HS-5 (cell line): Measurements from ENCODE around the gene MILR1.
A peak's percentile ranks its signal among the peaks of the same experiment; 100 is the strongest.
"Not testable (repeated sequence)": the region's sequence is repeated elsewhere in the genome, so short reads cannot be mapped to it uniquely, and the experiment has no call there.

ENCODE experiments used
- DNase-seq: peaks from one replicate; pipeline ENCODE4 v3.0.0-alpha.2; 2012; ENCODE audit warnings: low read depth

The MILR1 gene, protein sequence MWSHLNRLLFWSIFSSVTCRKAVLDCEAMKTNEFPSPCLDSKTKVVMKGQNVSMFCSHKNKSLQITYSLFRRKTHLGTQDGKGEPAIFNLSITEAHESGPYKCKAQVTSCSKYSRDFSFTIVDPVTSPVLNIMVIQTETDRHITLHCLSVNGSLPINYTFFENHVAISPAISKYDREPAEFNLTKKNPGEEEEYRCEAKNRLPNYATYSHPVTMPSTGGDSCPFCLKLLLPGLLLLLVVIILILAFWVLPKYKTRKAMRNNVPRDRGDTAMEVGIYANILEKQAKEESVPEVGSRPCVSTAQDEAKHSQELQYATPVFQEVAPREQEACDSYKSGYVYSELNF

DNA sequence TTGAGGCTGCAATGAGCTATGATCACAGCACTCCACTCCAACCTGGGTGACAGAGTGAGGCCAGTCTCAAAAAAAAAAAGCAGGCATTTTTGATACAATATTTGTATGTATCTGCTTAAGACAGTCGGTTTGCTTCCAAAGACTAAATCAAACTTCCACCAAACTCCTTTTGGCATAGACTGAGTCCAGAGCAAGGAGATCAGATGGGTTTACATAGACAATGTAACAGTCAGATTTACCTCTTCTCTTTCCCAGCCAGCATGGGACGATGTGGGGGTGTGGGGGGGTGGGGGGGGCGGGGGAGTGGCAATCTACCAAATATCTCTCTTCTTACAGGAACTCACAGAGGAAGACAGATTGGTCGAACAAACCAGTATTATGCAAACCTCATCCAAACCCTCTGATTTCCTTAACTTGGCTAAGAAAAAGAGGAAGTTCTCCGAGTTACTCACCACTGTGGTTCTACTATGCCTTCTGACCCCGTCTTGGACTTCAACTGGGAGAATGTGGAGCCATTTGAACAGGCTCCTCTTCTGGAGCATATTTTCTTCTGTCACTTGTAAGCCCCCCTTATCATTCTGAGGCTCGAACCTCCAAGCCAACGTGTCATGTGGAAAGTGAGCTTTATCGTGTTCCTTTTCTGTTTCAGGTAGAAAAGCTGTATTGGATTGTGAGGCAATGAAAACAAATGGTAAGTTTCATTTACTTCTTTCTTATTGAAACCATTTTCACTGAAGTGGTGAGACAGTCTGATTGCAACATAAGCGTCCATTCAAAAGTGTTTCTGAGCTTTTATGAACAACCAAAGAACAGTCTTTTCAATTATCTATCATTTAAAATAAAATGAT is at the start of gene MILR1:
TSS of gene MILR1 (plus strand) at position 451 of the 848 bp plus-strand sequence. CDS start at position 505, 54 bp downstream.
- peak; percentile 70 for DNase-seq

- DNase-seq, result no peak
These were observed 49.2 kb upstream of the MILR1 start for GRCh38 chr17:64399767-64400156.

DNA sequence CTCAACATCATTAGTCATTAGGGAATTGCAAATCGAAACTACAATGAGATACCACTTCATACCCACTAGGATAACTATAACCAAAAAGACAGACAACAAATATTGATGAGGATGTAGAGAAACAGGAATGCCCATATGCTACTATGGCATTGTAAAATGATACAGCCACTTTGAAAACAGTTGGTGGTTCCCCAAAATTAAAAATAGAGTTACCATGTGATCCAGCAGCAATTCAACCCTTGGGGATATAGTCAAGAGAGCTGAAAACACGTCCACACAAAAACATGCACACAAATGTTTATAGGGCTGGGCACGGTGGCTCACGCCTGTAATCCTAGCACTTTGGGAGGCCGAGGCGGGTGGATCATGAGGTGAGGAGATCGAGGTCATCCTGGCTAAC is 48.3 kb upstream of the MILR1 start:
- DNase-seq, result no peak

GRCh38 chr17:64401244-64401860 is 47.6 kb upstream of the MILR1 start:
- DNase-seq, result no peak

DNA sequence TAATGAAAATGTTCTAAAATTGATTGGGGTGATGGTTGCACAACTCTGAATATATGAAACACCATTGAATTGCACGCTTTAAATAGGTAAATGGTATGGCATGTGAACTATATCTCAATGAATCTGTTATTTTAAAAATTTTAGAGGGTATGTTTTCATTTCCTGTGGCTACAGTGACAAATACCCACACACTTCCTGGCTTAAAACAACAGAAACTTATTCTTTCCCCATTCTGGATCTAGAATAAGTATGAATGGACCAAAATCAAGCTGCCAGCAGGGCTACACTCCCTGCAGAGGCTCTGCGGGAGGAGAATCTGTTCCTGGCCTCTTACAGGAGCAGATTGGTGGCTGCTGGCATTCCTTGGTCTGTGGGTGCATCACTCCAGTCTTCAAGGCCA is 47.0 kb upstream of the MILR1 start:
- DNase-seq, result no peak

GRCh38 chr17:64402469-64402868 is 46.4 kb upstream of the MILR1 start:
- no peak for DNase-seq

GRCh38 chr17:64403881-64404460 is 44.9 kb upstream of the MILR1 start:
- DNase-seq, result no peak

- DNase-seq, result no peak
These were observed 42.4 kb upstream of the MILR1 start for GRCh38 chr17:64406321-64407200.

GRCh38 chr17:64410750-64411490 is 38.0 kb upstream of the MILR1 start:
- DNase-seq, result no peak

- DNase-seq, result no peak
These were observed 36.7 kb upstream of the MILR1 start for GRCh38 chr17:64411999-64412771.

- no peak for DNase-seq
These were observed 36.0 kb upstream of the MILR1 start for GRCh38 chr17:64412944-64413381.

DNA sequence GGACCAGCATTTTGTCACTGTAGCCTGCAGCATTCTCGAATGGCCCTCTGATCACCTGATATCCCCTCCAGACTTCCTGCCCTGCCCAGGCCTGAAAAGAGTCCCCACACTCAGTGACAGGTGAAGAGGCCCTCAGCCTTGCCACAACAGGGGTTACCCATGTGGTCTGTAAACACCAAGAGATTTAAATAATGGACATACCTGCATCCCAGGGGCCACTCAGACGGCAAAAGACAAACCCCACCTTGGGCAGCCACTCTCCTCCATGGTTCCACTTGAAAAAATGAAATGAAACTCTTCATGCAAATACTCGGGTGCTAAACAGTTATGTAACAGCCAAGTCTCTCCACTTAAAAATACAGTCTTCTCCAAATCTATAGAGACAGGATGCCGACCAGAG is 35.4 kb upstream of the MILR1 start:
- DNase-seq, result no peak

GRCh38 chr17:64418506-64419339 is 30.2 kb upstream of the MILR1 start:
- peak; percentile 37 for DNase-seq

GRCh38 chr17:64420143-64420670 is 28.7 kb upstream of the MILR1 start:
- peak; percentile 71 for DNase-seq

DNA sequence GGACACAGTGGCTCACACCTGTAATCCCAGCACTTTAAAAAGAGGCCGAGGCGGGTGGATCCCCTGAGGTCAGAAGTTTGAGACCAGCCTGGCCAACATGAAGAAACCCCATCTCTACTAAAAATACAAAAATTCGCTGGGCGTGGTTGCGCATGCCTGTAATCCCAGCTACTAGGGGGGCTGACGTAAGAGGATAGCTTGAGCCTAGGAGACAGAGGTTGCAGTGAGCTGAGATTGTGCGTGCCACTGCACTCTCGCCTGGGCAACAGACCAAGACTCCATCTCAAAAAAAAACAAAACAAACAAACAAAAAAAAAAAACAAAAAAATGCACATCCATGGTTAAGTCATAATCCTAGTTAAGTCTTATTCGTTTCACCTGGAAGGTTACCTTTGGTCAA is 26.8 kb upstream of the MILR1 start:
- DNase-seq, result not testable (repeated sequence)

DNA sequence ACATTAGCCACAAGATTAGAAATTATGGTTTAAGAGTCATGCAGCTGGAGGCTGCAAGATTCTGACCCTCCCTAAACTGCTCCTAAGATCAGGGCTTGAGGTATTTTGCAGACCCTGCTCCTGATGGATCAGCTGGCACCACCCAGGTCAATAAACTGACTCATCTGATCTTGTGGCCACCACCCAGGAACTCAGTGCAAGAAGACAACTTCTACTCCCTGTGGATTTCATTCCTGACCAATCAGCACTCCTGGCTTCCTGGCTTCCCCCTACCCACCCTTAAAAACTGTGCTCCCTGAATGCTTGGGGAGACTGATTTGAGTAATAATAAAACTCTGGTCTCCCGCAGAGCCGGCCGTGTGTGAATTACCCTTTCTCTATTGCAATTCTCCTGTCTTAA is 25.0 kb upstream of the MILR1 start:
- DNase-seq, result no peak

GRCh38 chr17:64424324-64424849 is 24.5 kb upstream of the MILR1 start:
- DNase-seq, result no peak

DNA sequence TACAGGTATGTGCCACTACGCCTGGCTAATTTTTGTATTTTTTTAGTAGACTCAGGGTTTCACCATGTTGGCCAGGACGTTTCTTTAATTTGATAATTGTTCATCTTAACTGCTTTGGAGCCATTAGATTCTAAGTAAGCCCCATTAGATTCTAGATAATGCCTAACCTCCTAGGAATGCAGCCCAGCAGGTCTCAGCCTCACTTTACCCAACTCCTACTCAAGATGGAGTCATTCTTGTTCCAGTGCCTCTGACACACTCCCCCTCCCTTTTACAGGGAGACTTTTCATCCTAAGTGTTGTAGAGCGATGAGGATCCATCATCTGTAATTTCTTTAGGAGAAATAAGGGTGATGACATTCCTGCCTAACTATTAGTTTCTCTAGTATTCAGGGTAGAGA is 23.7 kb upstream of the MILR1 start:
- DNase-seq, result no peak
